GM19455 (cell line): Measurements from ENCODE around the gene RINT1.
"Not testable (repeated sequence)": the region's sequence is repeated elsewhere in the genome, so short reads cannot be mapped to it uniquely, and the experiment has no call there.

Experiments
- ATAC-seq: cut with Tn5 transposase; IDR thresholded peaks from one replicate; pipeline ENCODE4 v1.9.1; 2021; ENCODE audit not compliant: unreplicated experiment

Gene RINT1

DNA sequence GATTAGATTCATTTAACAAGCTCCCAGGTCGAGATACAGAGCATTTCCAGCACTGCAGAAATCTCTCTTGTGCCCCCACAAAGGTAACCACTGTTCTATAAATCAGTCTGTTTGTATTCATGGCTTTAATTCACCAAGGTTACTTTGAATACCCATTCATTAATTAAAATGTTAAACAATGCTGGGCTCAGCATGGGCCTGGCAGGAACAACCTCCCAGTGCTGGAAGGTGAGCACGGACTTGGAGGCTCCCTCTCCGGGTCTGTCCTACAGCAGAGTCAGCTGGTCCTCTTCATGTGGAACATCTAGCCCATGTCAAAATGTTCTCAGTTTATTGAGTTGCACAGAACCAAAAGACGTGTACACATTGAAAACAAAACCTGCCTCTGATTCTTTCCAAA is 64.9 kb downstream of the RINT1 start:
- no peak for ATAC-seq

DNA sequence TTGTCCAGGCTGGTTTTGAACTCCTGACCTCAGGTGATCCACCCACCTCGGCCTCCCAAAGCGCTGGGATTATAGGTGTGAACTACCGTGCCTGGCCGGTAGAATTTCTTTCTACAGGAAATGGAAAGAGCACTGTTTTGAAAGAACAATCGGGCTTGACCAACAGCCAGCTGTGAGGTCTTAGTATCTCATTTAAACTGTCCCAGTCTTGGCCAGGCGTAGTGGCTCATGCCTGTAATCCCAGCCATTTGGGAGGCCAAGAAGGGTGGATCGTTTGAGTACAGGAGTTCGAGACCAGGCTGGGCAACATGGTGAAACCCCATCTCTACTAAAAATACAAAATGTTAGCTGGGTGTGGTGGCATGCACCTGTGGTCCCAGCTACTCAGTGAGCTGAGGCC is 67.1 kb downstream of the RINT1 start:
- ATAC-seq, result not testable (repeated sequence)

DNA sequence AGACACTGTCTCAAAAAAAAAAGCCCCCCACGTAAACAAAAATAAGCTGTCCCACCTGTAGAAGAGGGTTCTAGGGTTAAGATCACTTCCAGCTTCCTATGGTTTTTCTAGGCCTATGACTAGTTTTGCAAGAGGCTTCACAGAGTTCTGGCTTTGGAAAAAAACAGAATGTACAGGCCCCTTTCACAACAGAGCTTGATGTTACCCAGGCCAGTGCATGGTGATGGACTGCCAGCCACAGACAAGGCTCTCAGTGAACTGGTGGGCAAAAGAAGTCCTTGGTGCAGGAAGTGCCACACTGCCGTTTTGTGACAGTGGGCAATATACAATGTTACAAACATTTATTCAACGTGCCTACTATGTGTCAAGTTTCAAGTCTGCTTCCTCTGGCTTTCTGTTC is 67.5 kb downstream of the RINT1 start:
- ATAC-seq, result no peak

DNA sequence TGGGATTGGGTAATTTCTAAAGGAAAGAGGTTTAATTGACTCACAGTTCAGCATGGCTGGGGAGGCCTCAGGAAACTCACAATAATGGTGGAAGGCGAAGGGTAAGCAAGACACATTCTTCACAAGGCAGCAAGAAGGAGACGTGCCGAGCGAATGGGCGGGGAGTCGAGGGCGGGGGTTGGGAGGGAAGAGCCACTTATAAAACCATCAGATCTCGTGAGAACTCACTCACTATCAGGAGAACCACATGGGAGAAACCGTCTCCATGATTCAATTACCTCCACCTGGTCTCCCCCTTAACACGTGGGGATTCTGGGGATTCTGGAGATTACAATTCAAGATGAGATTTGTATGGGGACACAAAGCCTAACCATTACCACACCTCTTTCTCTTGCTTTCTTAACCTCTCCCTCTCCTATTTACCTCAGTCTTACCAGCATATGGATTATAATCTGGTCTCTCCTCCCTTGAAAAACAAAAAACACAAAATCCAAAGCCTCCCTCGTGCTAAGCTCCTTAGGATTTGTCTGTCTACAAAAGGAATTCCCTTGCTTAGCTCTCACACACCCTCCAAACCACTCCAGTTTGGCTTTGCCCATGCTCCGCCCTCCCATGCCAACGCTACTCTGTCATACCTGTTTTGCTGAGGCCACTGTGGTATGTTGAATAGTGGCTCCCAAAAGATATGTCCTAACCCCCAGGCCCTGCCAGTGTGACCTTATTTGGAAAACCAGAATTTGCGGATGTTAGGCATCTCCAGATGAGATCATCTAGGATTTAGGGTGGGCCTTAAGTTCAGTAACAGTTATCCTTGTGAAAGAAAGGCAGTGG is 68.9 kb downstream of the RINT1 start:
- no peak for ATAC-seq

DNA sequence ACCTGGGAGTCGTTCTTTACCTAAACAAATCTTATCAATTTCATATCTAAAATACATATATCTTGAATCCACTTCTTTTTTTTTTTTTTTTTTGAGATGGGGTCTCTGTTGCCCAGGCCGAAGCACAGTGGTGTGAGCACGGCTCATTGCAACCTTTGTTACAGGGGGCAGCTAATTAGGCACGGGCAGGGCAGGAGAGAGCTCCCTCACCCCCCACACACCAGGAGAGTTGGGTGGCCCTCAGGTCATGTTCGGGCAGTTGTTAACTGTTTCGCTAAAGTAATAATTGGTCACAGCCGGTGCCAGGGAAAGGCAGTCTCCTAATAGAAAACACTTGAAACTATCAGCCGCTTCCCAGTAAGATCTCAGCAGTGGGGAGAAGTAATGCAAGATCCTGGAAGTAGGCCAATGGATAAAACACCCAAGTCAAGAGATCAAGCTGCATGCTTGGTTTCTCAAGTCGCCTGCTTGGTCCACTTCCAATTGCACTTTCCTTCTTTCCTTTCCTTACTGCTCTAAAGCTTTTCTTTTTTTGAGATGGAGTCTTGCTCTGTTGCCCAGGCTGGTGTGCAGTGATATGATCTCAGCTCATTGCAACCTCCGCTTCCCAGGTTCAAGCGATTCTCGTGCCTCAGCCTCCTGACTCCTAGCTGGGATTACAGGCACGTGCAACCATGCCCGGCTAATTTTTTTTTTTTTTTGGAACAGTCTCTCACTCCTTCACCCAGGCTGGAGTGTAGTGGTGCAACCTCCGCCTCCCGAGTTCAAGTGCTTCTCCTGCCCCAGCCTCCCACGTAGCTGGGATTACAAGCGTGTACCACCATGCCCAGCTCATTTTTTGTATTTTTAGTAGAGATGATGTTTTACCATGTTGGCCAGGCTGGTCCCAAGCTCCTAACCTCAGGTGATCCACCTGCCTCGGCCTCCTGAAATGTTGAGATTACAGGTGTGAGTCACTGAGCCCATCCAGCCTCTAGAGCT is 70.6 kb downstream of the RINT1 start:
- no peak for ATAC-seq

DNA sequence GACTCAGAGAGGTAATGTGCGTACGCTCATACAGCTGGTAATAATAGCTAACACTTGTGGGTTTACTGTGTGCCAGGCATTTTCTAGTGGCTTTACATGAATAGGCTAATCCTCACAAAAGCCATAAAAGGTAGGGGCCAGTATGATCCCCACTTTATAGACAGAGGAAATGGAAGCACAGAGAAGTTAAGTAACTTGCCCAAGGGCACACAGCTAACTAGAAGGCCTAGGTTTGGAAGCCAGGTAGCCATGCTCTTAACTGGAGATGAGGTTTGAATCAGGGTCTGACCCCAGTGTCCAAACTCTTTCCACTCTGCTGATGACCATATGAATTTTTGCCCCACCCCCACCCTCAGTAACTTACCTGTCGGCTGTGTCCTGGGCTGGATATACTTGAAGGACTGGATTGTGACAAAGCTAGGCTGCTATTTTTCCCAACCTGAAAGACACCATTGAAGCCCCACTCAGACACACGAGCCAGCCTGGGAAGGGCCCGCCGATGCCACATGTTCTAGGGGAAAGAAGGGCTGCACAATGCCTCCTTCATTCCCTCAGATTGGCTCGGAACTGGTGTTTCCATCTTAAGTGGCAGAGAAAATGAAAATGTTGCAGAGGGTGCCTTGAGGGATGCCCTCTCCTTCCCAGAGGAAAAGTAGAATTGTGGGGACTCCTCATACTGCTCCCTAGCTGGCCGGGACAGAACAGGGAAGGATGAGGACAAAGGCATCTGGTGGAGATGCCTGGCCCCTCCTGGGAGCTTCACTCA is 78.3 kb downstream of the RINT1 start:
- no peak for ATAC-seq

DNA sequence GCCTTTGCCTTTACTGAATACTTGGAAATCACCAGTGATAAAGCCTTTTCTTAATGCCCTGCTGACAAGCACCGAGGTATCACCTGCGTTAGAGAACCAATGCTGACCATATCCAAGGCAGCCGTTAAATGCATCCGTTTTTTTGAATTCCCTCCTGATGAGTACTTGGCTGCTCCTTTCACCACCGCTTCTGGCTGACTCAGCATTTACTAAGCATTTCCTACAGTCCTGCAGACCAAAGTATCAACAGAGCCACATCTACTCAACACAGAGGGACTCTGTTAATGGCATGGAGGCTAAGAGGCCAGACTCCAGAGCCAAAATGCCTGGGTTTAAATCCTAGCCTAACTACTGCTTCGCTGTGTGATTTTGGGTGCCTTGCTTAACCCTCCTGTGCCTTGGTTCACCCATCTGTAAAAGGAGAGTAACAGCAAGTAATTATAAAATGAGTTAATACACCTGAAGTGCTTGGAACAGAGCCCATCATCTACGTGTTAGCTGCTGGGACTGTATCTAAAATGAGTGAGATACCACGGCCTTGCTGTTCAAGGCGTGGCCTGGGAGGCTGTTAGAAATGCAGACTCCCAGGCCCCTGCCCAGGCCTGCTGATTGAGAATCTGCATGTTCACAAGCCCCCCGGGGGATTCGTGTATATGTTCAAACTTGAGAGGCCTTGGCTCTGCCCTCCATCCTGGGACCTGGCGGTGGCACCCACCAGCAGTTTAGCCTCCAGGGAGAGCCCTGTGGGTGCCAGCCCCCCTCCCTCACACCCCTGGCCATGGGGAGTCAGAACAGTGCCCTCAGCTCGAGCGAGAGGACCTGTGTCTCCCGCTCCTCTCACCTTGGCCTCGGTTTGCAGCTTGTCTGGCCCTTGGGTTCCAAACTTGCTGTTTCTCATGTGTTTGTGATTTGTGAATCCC is 80.1 kb downstream of the RINT1 start:
- ATAC-seq, result no peak

DNA sequence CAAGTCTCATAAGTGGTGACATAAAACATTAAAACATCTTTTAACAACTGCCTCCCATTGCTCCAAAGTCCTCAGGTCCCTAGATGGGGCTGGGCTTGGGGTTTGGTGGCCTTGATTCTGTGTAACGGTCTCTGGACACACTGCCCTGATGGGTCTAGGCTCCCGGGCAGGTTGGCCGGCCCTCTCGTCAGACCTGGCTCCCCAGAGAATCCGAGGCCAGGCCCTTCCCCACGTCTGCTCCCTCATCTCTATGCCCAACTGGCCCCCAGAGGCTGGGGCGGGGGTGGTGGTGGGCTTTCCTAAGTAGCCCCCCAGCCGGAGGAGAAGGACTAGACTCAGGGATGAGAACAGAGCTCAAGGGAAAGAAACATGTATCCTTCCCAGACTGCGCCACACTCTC is 80.8 kb downstream of the RINT1 start:
- no peak for ATAC-seq

DNA sequence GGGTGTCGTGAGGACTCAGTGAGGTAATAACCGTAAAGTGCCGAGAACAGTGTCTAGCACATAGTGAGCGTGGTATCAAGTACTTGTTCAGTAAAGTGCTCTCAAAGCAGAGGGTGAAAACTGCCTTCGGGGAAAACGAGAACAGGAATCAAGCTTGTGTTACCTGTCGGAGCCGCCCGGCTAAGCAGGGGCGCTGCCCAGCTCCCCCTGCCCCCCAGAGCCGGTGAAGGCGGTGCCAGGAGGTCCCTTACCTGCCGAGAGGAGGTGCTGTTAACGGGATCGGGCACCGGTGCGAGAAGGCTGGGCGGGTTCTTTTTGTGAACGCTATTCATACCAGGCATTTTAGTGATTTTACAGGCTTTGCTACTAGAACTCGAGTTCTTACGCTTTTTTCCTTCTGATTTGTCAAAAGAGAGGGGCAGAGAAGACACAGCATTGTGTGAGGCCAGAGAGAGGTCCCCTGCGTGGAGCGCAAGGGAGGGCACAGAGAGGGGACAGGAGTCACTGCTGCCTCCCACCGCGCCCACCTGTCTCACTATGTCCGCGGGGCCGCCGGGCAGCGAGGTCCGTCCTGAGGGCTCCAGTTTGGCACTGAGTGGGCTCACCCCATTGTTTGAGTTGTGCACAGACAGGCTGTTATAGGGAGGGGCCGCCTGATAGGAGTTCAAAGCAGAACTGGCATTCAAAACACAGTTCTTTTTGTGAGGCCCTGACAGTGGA is 81.8 kb downstream of the RINT1 start:
- no peak for ATAC-seq

DNA sequence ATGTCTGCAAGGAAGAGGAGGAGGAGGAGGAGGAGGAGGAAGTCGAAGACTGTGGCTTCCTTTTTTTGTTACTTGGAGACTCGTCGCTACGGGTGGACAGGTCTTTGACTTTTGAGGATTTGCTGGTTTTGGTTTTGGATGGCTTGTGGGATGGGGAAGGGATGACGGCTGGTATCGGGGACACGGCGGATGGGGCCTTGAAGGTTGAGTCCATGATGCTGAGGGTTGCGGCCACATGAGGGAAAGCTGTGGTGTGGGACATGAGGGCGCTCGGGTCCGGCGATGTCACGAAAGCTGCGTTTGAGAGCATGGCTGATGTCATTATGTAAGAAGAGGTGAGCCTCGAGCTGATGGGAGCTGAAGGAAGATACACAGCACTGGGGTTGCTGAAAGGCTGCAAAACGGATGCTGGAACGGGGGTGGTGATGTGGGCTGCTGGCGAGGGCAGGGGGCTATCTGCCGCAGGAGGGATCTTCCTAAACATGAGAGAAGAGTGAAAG is 82.4 kb downstream of the RINT1 start:
- ATAC-seq, result no peak
